H9 (cell line): ENCODE data around the gene E2F4. TPM values are rescaled to one million over a fixed set of nuclear protein-coding genes. Genes with fewer than 3 reads are reported as not detected.

Experiments
- DNase-seq: peaks from one replicate; pipeline ENCODE4 v3.0.0-alpha.2; 2017
- H2AFZ ChIP-seq: one replicate; pipeline ENCODE4 v1.6.1; 2013; ENCODE audit warnings: mild to moderate bottlenecking, low read length, control low read depth, moderate library complexity
- H2AK5ac ChIP-seq: 2 replicates; pipeline ENCODE4 v1.6.1; 2013; ENCODE audit warnings: low read length, control low read depth, mixed read lengths; ENCODE audit not compliant: insufficient read length
- H2BK120ac ChIP-seq: one replicate; pipeline ENCODE4 v1.6.1; 2013; ENCODE audit warnings: low read depth, mild to moderate bottlenecking, low read length, control low read depth, inconsistent platforms; ENCODE audit not compliant: poor library complexity, severe bottlenecking
- H2BK12ac ChIP-seq: 2 replicates; pipeline ENCODE4 v1.6.1; 2013; ENCODE audit warnings: low read length, control low read depth, mixed read lengths, low read depth; ENCODE audit not compliant: insufficient read length
- H2BK15ac ChIP-seq: 2 replicates; pipeline ENCODE4 v1.6.1; 2013; ENCODE audit warnings: low read depth, low read length, control low read depth
- H2BK20ac ChIP-seq: one replicate; pipeline ENCODE4 v1.6.1; 2013; ENCODE audit warnings: low read depth, mild to moderate bottlenecking, low read length, control low read depth, inconsistent platforms; ENCODE audit not compliant: poor library complexity, severe bottlenecking
- H2BK5ac ChIP-seq: 2 replicates; pipeline ENCODE4 v1.6.1; 2013; ENCODE audit warnings: low read length, control low read depth, mixed read lengths; ENCODE audit not compliant: insufficient read length
- H3K14ac ChIP-seq: 2 replicates; pipeline ENCODE4 v1.6.1; 2013; ENCODE audit warnings: low read length, control low read depth; ENCODE audit not compliant: insufficient read depth
- H3K18ac ChIP-seq: 2 replicates; pipeline ENCODE4 v1.6.1; 2013; ENCODE audit warnings: low read depth, mild to moderate bottlenecking, mixed read lengths, low read length, control low read depth; ENCODE audit not compliant: insufficient read length
- H3K23ac ChIP-seq: 2 replicates; pipeline ENCODE4 v1.6.1; 2013; ENCODE audit warnings: low read length, control low read depth, mixed read lengths, low read depth; ENCODE audit not compliant: insufficient read length
- H3K23me2 ChIP-seq: 2 replicates; pipeline ENCODE4 v1.6.1; 2013; ENCODE audit warnings: low read depth, mild to moderate bottlenecking, mixed read lengths, low read length, control low read depth; ENCODE audit not compliant: insufficient read length, poor library complexity, severe bottlenecking
- H3K27ac ChIP-seq: 2 replicates; pipeline ENCODE4 v1.5.1; 2013; ENCODE audit warnings: low read length, control low read depth, mixed read lengths, low read depth; ENCODE audit not compliant: insufficient read length
- H3K27me3 ChIP-seq: 2 replicates; pipeline ENCODE4 v1.6.1; 2013; ENCODE audit warnings: low read length, control low read depth, inconsistent platforms; ENCODE audit not compliant: insufficient read depth
- H3K4ac ChIP-seq: 2 replicates; pipeline ENCODE4 v1.6.1; 2013; ENCODE audit warnings: low read depth, mild to moderate bottlenecking, control low read depth, inconsistent platforms, low read length, moderate library complexity
- H3K4me1 ChIP-seq: 2 replicates; pipeline ENCODE4 v1.6.1; 2013; ENCODE audit warnings: low read length, control low read depth, inconsistent platforms; ENCODE audit not compliant: insufficient read depth
- H3K4me2 ChIP-seq: 2 replicates; pipeline ENCODE4 v1.6.1; 2013; ENCODE audit warnings: low read length, control low read depth, mixed read lengths; ENCODE audit not compliant: insufficient read length, insufficient read depth
- H3K56ac ChIP-seq: 2 replicates; pipeline ENCODE4 v1.6.1; 2013; ENCODE audit warnings: low read depth, mild to moderate bottlenecking, mixed read lengths, low read length, control low read depth; ENCODE audit not compliant: insufficient read length
- H3K79me1 ChIP-seq: 2 replicates; pipeline ENCODE4 v1.6.1; 2013; ENCODE audit warnings: low read depth, mild to moderate bottlenecking, moderate library complexity, low read length, control low read depth, inconsistent platforms; ENCODE audit not compliant: insufficient read depth, poor library complexity, severe bottlenecking
- H3K79me2 ChIP-seq: 2 replicates; pipeline ENCODE4 v1.6.1; 2013; ENCODE audit warnings: low read length, control low read depth, inconsistent platforms; ENCODE audit not compliant: insufficient read depth
- H3K9ac ChIP-seq: 2 replicates; pipeline ENCODE4 v1.6.1; 2013; ENCODE audit warnings: low read length, control low read depth, mixed read lengths; ENCODE audit not compliant: insufficient read length; ENCODE audit errors: extremely low read depth
- H3K9me3 ChIP-seq: one replicate; pipeline ENCODE4 v1.6.1; 2013; ENCODE audit warnings: low read depth, low read length, inconsistent platforms; ENCODE audit not compliant: control insufficient read depth
- H3T11ph ChIP-seq: one replicate; pipeline ENCODE4 v1.6.1; 2013; ENCODE audit warnings: mild to moderate bottlenecking, low read length, control low read depth, inconsistent platforms
- H4K20me1 ChIP-seq: one replicate; pipeline ENCODE4 v1.6.1; 2013; ENCODE audit not compliant: control insufficient read depth, insufficient read length, insufficient read depth
- H4K5ac ChIP-seq: 2 replicates; pipeline ENCODE4 v1.6.1; 2013; ENCODE audit warnings: low read depth, mild to moderate bottlenecking, mixed read lengths, low read length, control low read depth; ENCODE audit not compliant: insufficient read length
- H4K8ac ChIP-seq: replicated peaks from 2 replicates; pipeline ENCODE4 v1.6.1; 2013; ENCODE audit warnings: low read length, control low read depth, mixed read lengths, low read depth; ENCODE audit not compliant: insufficient read length
- H4K91ac ChIP-seq: 2 replicates; pipeline ENCODE4 v1.6.1; 2013; ENCODE audit warnings: low read depth, mild to moderate bottlenecking, moderate library complexity, mixed read lengths, low read length, control low read depth; ENCODE audit not compliant: insufficient read length
- H3K27ac Mint-ChIP-seq, 3 experiments: 2 replicates in 2 of 3; 3 replicates in 1 of 3; pipeline ENCODE4 v1.8.0; 2020 to 2021; ENCODE audit warnings: mixed read lengths in 3 of 3, mild to moderate bottlenecking in 1 of 3, moderate library complexity in 1 of 3
- H3K27me3 Mint-ChIP-seq: 2 replicates; pipeline ENCODE4 v1.8.0; 2021; ENCODE audit warnings: low read depth, mild to moderate bottlenecking, moderate library complexity, mixed read lengths
- H3K36me3 Mint-ChIP-seq, 3 experiments: 2 replicates in 2 of 3; 3 replicates in 1 of 3; pipeline ENCODE4 v1.8.0; 2020 to 2021; ENCODE audit warnings: low read depth in 3 of 3, mixed read lengths in 3 of 3; ENCODE audit not compliant: insufficient read depth in 1 of 3
- H3K4me1 Mint-ChIP-seq, 2 experiments: 2 replicates each; pipeline ENCODE4 v1.8.0; 2020; ENCODE audit warnings: mixed read lengths in 2 of 2
- H3K4me3 Mint-ChIP-seq, 2 experiments: 2 replicates in 1 of 2; 3 replicates in 1 of 2; pipeline ENCODE4 v1.8.0; 2020 to 2021; ENCODE audit warnings: mild to moderate bottlenecking in 2 of 2, mixed read lengths in 2 of 2, moderate library complexity in 1 of 2
- H3K9me3 Mint-ChIP-seq, 2 experiments: 2 replicates in 1 of 2; 3 replicates in 1 of 2; pipeline ENCODE4 v1.8.0; 2020; ENCODE audit warnings: mild to moderate bottlenecking in 2 of 2, mixed read lengths in 2 of 2, moderate library complexity in 1 of 2
- CTCF ChIP-seq: fragments of 200-600 bp; sonication (generic); conservative IDR thresholded peaks from 3 replicates; pipeline ENCODE4 v1.8.0; 2021; ENCODE audit warnings: antibody characterized with exemption, mild to moderate bottlenecking
- WGBS: extraction: QIAGEN DNeasy Blood & Tissue Kit; methylation state at CpG from one replicate; pipeline ENCODE4 v1.1.7; 2013; ENCODE audit warnings: missing lambda C conversion rate, low lambda C conversion rate, mixed read lengths; ENCODE audit not compliant: insufficient read length; ENCODE audit errors: extremely low coverage; 5-methylcytosine and 5-hydroxymethylcytosine counted together
- total RNA-seq: library from RNA; stranded (reverse); gene quantifications from 2 replicates; pipeline ENCODE4 v1.2.1, GENCODE V29; 2021

The E2F4 gene
- total RNA-seq, 1 experiment from 2014 or later, result 116 TPM

- H3K27ac Mint-ChIP-seq, result no peak overlapping the region
- Histone ChIP-seq H2BK15ac (no peak overlapping the region), H4K8ac (no peak overlapping the region), H2AK5ac (no peak overlapping the region), H4K5ac (no peak overlapping the region), H4K20me1 (no peaks in the 10 kb centered on the region), H2BK5ac (no peak overlapping the region), H3K18ac (no peak overlapping the region), H3K23me2 (peaks cover 17% of the 10 kb centered on the region), H3K14ac (peak overlapping the region; percentile 32; the same call in 1 of the 2 replicates), H3K4ac (no peak overlapping the region), H3K27ac (no peak overlapping the region), H2BK120ac (no peak overlapping the region), H3K79me1 (no peaks in the 10 kb centered on the region), H3K9ac (no peak overlapping the region), H3T11ph (no peak overlapping the region), H2BK20ac (no peak overlapping the region), H4K91ac (no peak overlapping the region), H3K27me3 (peaks cover 17% of the 10 kb centered on the region; the same call in 1 of the 2 replicates), H3K4me1 (peaks cover 2% of the 10 kb centered on the region; the same call in 1 of the 2 replicates), H3K56ac (no peak overlapping the region), H3K79me2 (no peaks in the 10 kb centered on the region), H2BK12ac (no peak overlapping the region), H2AFZ (no peak overlapping the region), H3K4me2 (peak overlapping the region; percentile 48), H3K9me3 (no peaks in the 10 kb centered on the region), H3K23ac (no peak overlapping the region)
- WGBS, result no CpG with 5 or more reads among the region's 73 CpGs
- H3K9me3 Mint-ChIP-seq, result no peaks in the 10 kb centered on the region; a peak in 1 of 5 replicates
- TF ChIP-seq CTCF, result peak; percentile 20; the same call in 1 of the 3 replicates
- peaks cover 45% of the 10 kb centered on the region for H3K27me3 Mint-ChIP-seq
- peak overlapping the region; percentile 54 to 78 for H3K4me3 Mint-ChIP-seq
- peaks cover 24 to 26% of the 10 kb centered on the region in 2 experiments for H3K4me1 Mint-ChIP-seq
- DNase-seq, result peak; percentile 97
- peaks cover 0 to 7% (median 6%) of the 10 kb centered on the region in 3 experiments; a peak in 2 of 7 replicates for H3K36me3 Mint-ChIP-seq
Observed at GRCh38 chr16:67177743-67178699, 13.9 kb upstream of the E2F4 start.
